IMR-90 (cell line): ENCODE measurements around the gene GCC1. TPM values are rescaled to one million over a fixed set of nuclear protein-coding genes. Genes with fewer than 3 reads are reported as not detected.

Experiments used
- ATAC-seq: fragments of 200-7000 bp; cut with Tn5 transposase; 2 replicates; pipeline ENCODE4 v1.9.1; 2020; ENCODE audit warnings: low read depth, mild to moderate bottlenecking, moderate library complexity
- BruUV-seq: library from RNA; stranded (reverse); fragments of 400-500 nt; replicated peaks from 2 replicates; lab custom pipeline; 2021; lab: Mats Ljungman, UMichigan
- CTCF ChIA-PET: fragments of 300-600 bp; formaldehyde crosslinking; extraction: SDS; loops from one replicate; lab custom pipeline; 2021; ENCODE audit warnings: antibody characterized with exemption; lab: Yijun Ruan, JAX
- POLR2A ChIA-PET: fragments of 300-600 bp; sonication (Branson Sonifier 250); formaldehyde crosslinking; loops from one replicate; lab custom pipeline; 2022; ENCODE audit warnings: antibody characterized with exemption; ENCODE audit not compliant: unreplicated experiment; lab: Charles Lee
- DNase-seq: peaks from one replicate; pipeline ENCODE4 v3.0.0; 2013
- H2AFZ ChIP-seq: replicated peaks from 2 replicates; pipeline ENCODE3; 2013; ENCODE audit warnings: low read length, mild to moderate bottlenecking; ENCODE audit not compliant: poor library complexity
- H2AK5ac ChIP-seq: 2 replicates; pipeline ENCODE4 v1.6.1; 2013; ENCODE audit warnings: low read depth, low read length, inconsistent platforms
- H2AK9ac ChIP-seq: replicated peaks from 2 replicates; pipeline ENCODE3; 2013; ENCODE audit warnings: mild to moderate bottlenecking, low read depth, low read length, moderate library complexity; ENCODE audit not compliant: poor library complexity
- H2BK120ac ChIP-seq: 2 replicates; pipeline ENCODE4 v1.6.1; 2013; ENCODE audit warnings: low read depth, low read length, inconsistent platforms
- H2BK15ac ChIP-seq: 3 replicates; pipeline ENCODE4 v1.6.1; 2013; ENCODE audit warnings: low read depth, low read length, inconsistent platforms
- H2BK20ac ChIP-seq: 2 replicates; pipeline ENCODE4 v1.6.1; 2013; ENCODE audit warnings: low read depth, mild to moderate bottlenecking, inconsistent platforms, low read length, moderate library complexity
- H2BK5ac ChIP-seq: 2 replicates; pipeline ENCODE4 v1.6.1; 2013; ENCODE audit warnings: mild to moderate bottlenecking, low read depth, low read length, inconsistent platforms; ENCODE audit not compliant: poor library complexity, severe bottlenecking
- H3K14ac ChIP-seq: replicated peaks from 2 replicates; pipeline ENCODE4 v1.6.1; 2013; ENCODE audit warnings: low read depth, low read length, inconsistent platforms
- H3K18ac ChIP-seq: 2 replicates; pipeline ENCODE4 v1.6.1; 2013; ENCODE audit warnings: low read depth, low read length, control low read depth
- H3K23ac ChIP-seq: 2 replicates; pipeline ENCODE4 v1.6.1; 2013; ENCODE audit warnings: low read depth, low read length, inconsistent platforms
- H3K27ac ChIP-seq: 2 replicates; pipeline ENCODE4 v1.5.1; 2013; ENCODE audit warnings: mild to moderate bottlenecking, control low read depth, low read length; ENCODE audit not compliant: insufficient read depth
- H3K27me3 ChIP-seq: 2 replicates; pipeline ENCODE4 v1.6.1; 2013; ENCODE audit warnings: low read length; ENCODE audit not compliant: control insufficient read depth, insufficient read depth
- H3K36me3 ChIP-seq: 2 replicates; pipeline ENCODE4 v1.6.1; 2013; ENCODE audit warnings: low read length, mixed read lengths; ENCODE audit not compliant: control insufficient read depth, insufficient read depth
- H3K4ac ChIP-seq: 2 replicates; pipeline ENCODE4 v1.6.1; 2013; ENCODE audit warnings: low read depth, low read length, inconsistent platforms
- H3K4me1 ChIP-seq: 2 replicates; pipeline ENCODE4 v1.6.1; 2013; ENCODE audit warnings: low read length, mixed read lengths; ENCODE audit not compliant: control insufficient read depth, insufficient read depth
- H3K4me2 ChIP-seq: 2 replicates; pipeline ENCODE4 v1.6.1; 2013; ENCODE audit warnings: low read depth, mild to moderate bottlenecking, control low read depth, low read length, moderate library complexity
- H3K4me3 ChIP-seq: 2 replicates; pipeline ENCODE4 v1.5.1; 2013; ENCODE audit warnings: low read depth, mild to moderate bottlenecking, control low read depth, low read length, moderate library complexity; ENCODE audit not compliant: insufficient read depth
- H3K56ac ChIP-seq: 2 replicates; pipeline ENCODE4 v1.6.1; 2013; ENCODE audit warnings: low read length, inconsistent platforms; ENCODE audit not compliant: insufficient read depth; ENCODE audit errors: extremely low read depth
- H3K79me1 ChIP-seq, 2 experiments: 2 replicates each; pipeline ENCODE4 v1.6.1; 2013; ENCODE audit warnings: low read length in 2 of 2, inconsistent platforms in 1 of 2, low read depth in 1 of 2
- H3K9ac ChIP-seq: 2 replicates; pipeline ENCODE4 v1.6.1; 2013; ENCODE audit warnings: low read depth, low read length, control low read depth
- H3K9me1 ChIP-seq: 2 replicates; pipeline ENCODE4 v1.6.1; 2013; ENCODE audit warnings: low read length, inconsistent platforms; ENCODE audit not compliant: insufficient read depth
- H3K9me3 ChIP-seq: 2 replicates; pipeline ENCODE4 v1.6.1; 2013; ENCODE audit warnings: low read length; ENCODE audit not compliant: control insufficient read depth, insufficient read depth
- H4K20me1 ChIP-seq: 2 replicates; pipeline ENCODE4 v1.6.1; 2013; ENCODE audit warnings: low read length, inconsistent platforms; ENCODE audit not compliant: insufficient read depth
- H4K5ac ChIP-seq: 2 replicates; pipeline ENCODE4 v1.6.1; 2013; ENCODE audit warnings: mild to moderate bottlenecking, low read depth, low read length, control low read depth
- H4K8ac ChIP-seq, 2 experiments: 2 replicates each; pipeline ENCODE4 v1.6.1; 2013; ENCODE audit warnings: low read depth in 2 of 2, low read length in 2 of 2, control low read depth in 1 of 2, inconsistent platforms in 1 of 2
- H4K91ac ChIP-seq: 2 replicates; pipeline ENCODE4 v1.6.1; 2013; ENCODE audit warnings: low read depth, low read length, inconsistent platforms; ENCODE audit not compliant: insufficient read depth
- ELK1 ChIP-seq: fragments of 150-350 bp; IDR thresholded peaks from 2 replicates; pipeline ENCODE4 v1.6.1; 2016; ENCODE audit warnings: low read depth, mild to moderate bottlenecking, low read length, moderate library complexity, borderline replicate concordance
- FOS ChIP-seq: fragments of 150-350 bp; IDR thresholded peaks from 2 replicates; pipeline ENCODE4 v1.6.1; 2016; ENCODE audit warnings: low read depth, low read length
- RCOR1 ChIP-seq: IDR thresholded peaks from 2 replicates; pipeline ENCODE4 v1.6.1; 2012; ENCODE audit warnings: mild to moderate bottlenecking, low read length, improper control_type of control experiment; ENCODE audit not compliant: insufficient replicate concordance
- RFX5 ChIP-seq: IDR thresholded peaks from 2 replicates; pipeline ENCODE4 v1.8.0; 2012; ENCODE audit warnings: low read depth, mild to moderate bottlenecking, low read length, moderate library complexity
- SMC3 ChIP-seq: fragments of 150-350 bp; IDR thresholded peaks from 2 replicates; pipeline ENCODE4 v1.6.1; 2016; ENCODE audit warnings: low read depth, mild to moderate bottlenecking, antibody characterized with exemption, low read length, moderate library complexity
- WGBS, 2 experiments: methylation state at CpG; one replicate each; pipeline versions ENCODE4 v1.1.5 to v1.1.7; 2013; ENCODE audit warnings: missing lambda C conversion rate in 2 of 2; ENCODE audit not compliant: insufficient read length in 1 of 2; ENCODE audit errors: extremely low coverage in 2 of 2; 5-methylcytosine and 5-hydroxymethylcytosine counted together
- dilution Hi-C: fragments of 300-500 bp; cut with HindIII; formaldehyde crosslinking; loops from one replicate; pipeline ENCODE4 v1.14.3; 2018; ENCODE audit warnings: low sequenced_read_pairs; ENCODE audit not compliant: unreplicated experiment
- in situ Hi-C: fragments of 300-500 bp; cut with MboI; formaldehyde crosslinking; loops from 3 replicates; pipeline ENCODE4 v1.14.3; 2019; ENCODE audit warnings: low sequenced_read_pairs, inconsistent platforms, mixed read lengths
- intact Hi-C: fragments of 100-400 bp; cut with micrococcal nuclease; formaldehyde crosslinking; loops from 2 replicates; pipeline ENCODE4 v1.10.0; 2022
- polyA plus RNA-seq, 3 experiments: library from polyadenylated mRNA; depleted of rRNA; stranded (reverse); fragments of >200 nt; gene quantifications; 2 replicates each; pipeline ENCODE4 v1.2.3, GENCODE V29; 2012; ENCODE audit warnings: low replicate concordance in 1 of 3
- total RNA-seq: library from RNA; depleted of rRNA; stranded (reverse); fragments of >200 nt; gene quantifications from 2 replicates; pipeline ENCODE4 v1.2.3, GENCODE V29; 2012

Gene GCC1
- total and polyA plus RNA-seq, 2 of the 4 experiments (the other 2 are of a cell fraction): 6.1 to 22.9 TPM

- no peak overlapping the region for H2BK5ac ChIP-seq
- peaks cover 5% of the 10 kb centered on the region for H3K9me3 ChIP-seq
- DNase-seq: no peak
- dilution Hi-C loops: no loop called here
- BruUV-seq: no TSS peak
- H3K14ac ChIP-seq: no peak overlapping the region
- no peak overlapping the region for H3K27ac ChIP-seq
- H3K4me1 ChIP-seq: no peaks in the 10 kb centered on the region
- H3K79me1 ChIP-seq: no peaks in the 10 kb centered on the region
- no peak overlapping the region for H2AK5ac ChIP-seq
- CTCF ChIA-PET: no interaction called here
- H3K4ac ChIP-seq: no peak overlapping the region
- TF ChIP-seq ELK1: no peak
- no peak for TF ChIP-seq SMC3
- TF ChIP-seq RCOR1: no peak
- TF ChIP-seq RFX5: no peak
- no peak for TF ChIP-seq FOS
- H2AK9ac ChIP-seq: no peak overlapping the region
- POLR2A ChIA-PET: no interaction called here
- no peaks in the 10 kb centered on the region for H4K20me1 ChIP-seq
- H3K9ac ChIP-seq: no peak overlapping the region
- no peak overlapping the region for H4K8ac ChIP-seq
- H3K23ac ChIP-seq: no peak overlapping the region
- H3K4me2 ChIP-seq: no peak overlapping the region
- intact Hi-C loops: no loop called here
- no peak overlapping the region for H2BK120ac ChIP-seq
- no peak overlapping the region for H3K4me3 ChIP-seq
- ATAC-seq: no peak
- no peak overlapping the region for H2BK15ac ChIP-seq
- WGBS, 2 experiments: no CpG with 5 or more reads among the region's 6 CpGs
- H3K18ac ChIP-seq: no peak overlapping the region
- no peaks in the 10 kb centered on the region for H3K36me3 ChIP-seq
- H4K91ac ChIP-seq: no peak overlapping the region
- no peak overlapping the region for H4K5ac ChIP-seq
- H2AFZ ChIP-seq: no peak overlapping the region
- no peak overlapping the region for H3K56ac ChIP-seq
- H2BK20ac ChIP-seq: no peak overlapping the region
- in situ Hi-C loops: no loop called here
- peaks cover 21% of the 10 kb centered on the region for H3K27me3 ChIP-seq
- no peaks in the 10 kb centered on the region for H3K9me1 ChIP-seq
Observed at GRCh38 chr7:127608446-127608845, 23.1 kb upstream of the GCC1 start.
